ENCODE data around the gene CDC42BPG.

GRCh38 chr11:64842851-64843685, 1.4 kb downstream of the CDC42BPG start:
- TF ChIP-seq POLR2AphosphoS5 (IDR thresholded peaks at IDR 0.05; ENCODE audit: insufficient read depth in 1 of 2, low read depth in 1 of 2), result peak; percentile 8 to 45
- TF ChIP-seq CTCF (IDR thresholded peaks at IDR 0.05), result no peak
- TF ChIP-seq POLR2A (IDR thresholded peaks at IDR 0.05), result no peak
